Mesothelial cell of epicardium (in vitro differentiated cells): ENCODE measurements around the gene HERPUD2. TPM values are rescaled to one million over a fixed set of nuclear protein-coding genes. Genes with fewer than 3 reads are reported as not detected.
A peak's percentile ranks its signal among the peaks of the same experiment; 100 is the strongest.
"Not testable (repeated sequence)": the region's sequence is repeated elsewhere in the genome, so short reads cannot be mapped to it uniquely, and the experiment has no call there.

ENCODE experiments used
- DNase-seq, 2 experiments: peaks; one replicate each; pipeline ENCODE4 v3.0.0; 2021; ENCODE audit warnings: low spot score in 2 of 2; ENCODE audit not compliant: unreplicated experiment in 2 of 2
- H3K27ac Mint-ChIP-seq: 2 replicates; pipeline ENCODE4 v1.8.0; 2021; ENCODE audit warnings: mixed read lengths
- H3K27me3 Mint-ChIP-seq: 2 replicates; pipeline ENCODE4 v1.8.0; 2021; ENCODE audit warnings: low read depth, mixed read lengths
- H3K36me3 Mint-ChIP-seq: 2 replicates; pipeline ENCODE4 v1.8.0; 2021; ENCODE audit warnings: mixed read lengths
- H3K4me1 Mint-ChIP-seq: 2 replicates; pipeline ENCODE4 v1.8.0; 2021; ENCODE audit warnings: mixed read lengths
- H3K4me3 Mint-ChIP-seq: 2 replicates; pipeline ENCODE4 v1.8.0; 2021; ENCODE audit warnings: mild to moderate bottlenecking, moderate library complexity, mixed read lengths
- H3K9me3 Mint-ChIP-seq: 2 replicates; pipeline ENCODE4 v1.8.0; 2021; ENCODE audit warnings: mixed read lengths
- CTCF ChIP-seq: fragments of 200-600 bp; sonication (generic); IDR thresholded peaks from one replicate; pipeline ENCODE4 v1.5.0; 2021; ENCODE audit warnings: antibody characterized with exemption; ENCODE audit not compliant: unreplicated experiment
- total RNA-seq: library from RNA; stranded (reverse); gene quantifications from 3 replicates; pipeline ENCODE4 v1.2.1, GENCODE V29; 2021

HERPUD2 gene
- total RNA-seq, 1 donor from 2014 or later, result 32.4 TPM

- DNase-seq, result no peak
- H3K36me3 Mint-ChIP-seq, result no peaks in the 10 kb centered on the region
- no peak overlapping the region for H3K4me3 Mint-ChIP-seq
- H3K27me3 Mint-ChIP-seq, result no peaks in the 10 kb centered on the region
- H3K27ac Mint-ChIP-seq, result peak overlapping the region; percentile 47
- no peaks in the 10 kb centered on the region for H3K4me1 Mint-ChIP-seq
- H3K9me3 Mint-ChIP-seq, result no peaks in the 10 kb centered on the region
- no peak for TF ChIP-seq CTCF
Measured at GRCh38 chr7:35596061-35596460, 98.9 kb downstream of the HERPUD2 start.

- no peak for DNase-seq
- Mint-ChIP-seq H3K27me3 (no peaks in the 10 kb centered on the region), H3K4me3 (no peak overlapping the region), H3K36me3 (no peaks in the 10 kb centered on the region), H3K27ac (no peak overlapping the region), H3K9me3 (no peaks in the 10 kb centered on the region), H3K4me1 (no peaks in the 10 kb centered on the region)
- peak; percentile 23 for TF ChIP-seq CTCF
Measured at GRCh38 chr7:35593899-35594298, 101.0 kb downstream of the HERPUD2 start.

- Mint-ChIP-seq H3K36me3 (no peaks in the 10 kb centered on the region), H3K4me3 (no peak overlapping the region), H3K27ac (no peak overlapping the region), H3K9me3 (no peaks in the 10 kb centered on the region), H3K4me1 (no peaks in the 10 kb centered on the region), H3K27me3 (no peaks in the 10 kb centered on the region)
- no peak for TF ChIP-seq CTCF
- no peak for DNase-seq
Measured at GRCh38 chr7:35588647-35589046, 106.3 kb downstream of the HERPUD2 start.

- no peak for TF ChIP-seq CTCF
- H3K27me3 Mint-ChIP-seq, result no peaks in the 10 kb centered on the region
- H3K27ac Mint-ChIP-seq, result no peak overlapping the region
- no peaks in the 10 kb centered on the region for H3K36me3 Mint-ChIP-seq
- DNase-seq, result no peak
- H3K4me3 Mint-ChIP-seq, result no peak overlapping the region
- no peaks in the 10 kb centered on the region for H3K4me1 Mint-ChIP-seq
- peaks cover 11% of the 10 kb centered on the region for H3K9me3 Mint-ChIP-seq
Measured at GRCh38 chr7:35584990-35585389, 109.9 kb downstream of the HERPUD2 start.

GRCh38 chr7:35584533-35584932, 110.4 kb downstream of the HERPUD2 start:
- DNase-seq, H3K27me3 Mint-ChIP-seq, H3K4me1 Mint-ChIP-seq, H3K27ac Mint-ChIP-seq, H3K36me3 Mint-ChIP-seq, H3K4me3 Mint-ChIP-seq: not testable (repeated sequence)
- peaks cover 12% of the 10 kb centered on the region for H3K9me3 Mint-ChIP-seq

Other genes with a start within 250 kb of the HERPUD2 start
- 200 to 203 TPM (median 203 TPM) in 3 replicates for gene SEPTIN7, start 105.9 kb upstream of the HERPUD2 start, total RNA-seq